OCI-LY1 (cell line): Measurements from ENCODE around the gene BTBD9.

ENCODE experiments used
- H2AFZ ChIP-seq: fragments of 200-600 bp; sonication (generic), shearing (Covaris generic); 2 replicates; pipeline ENCODE4 v1.6.0; 2014; ENCODE audit warnings: antibody characterized with exemption, mild to moderate bottlenecking, low read length
- H3F3A ChIP-seq: fragments of 200-600 bp; sonication (generic), shearing (Covaris generic); 2 replicates; pipeline ENCODE4 v1.6.0; 2014; ENCODE audit warnings: mild to moderate bottlenecking, antibody characterized with exemption, low read length, moderate library complexity; ENCODE audit not compliant: insufficient read depth
- H3K27ac ChIP-seq: fragments of 200-600 bp; sonication (generic); 2 replicates; pipeline ENCODE4 v1.5.1; 2014; ENCODE audit warnings: low read length, mixed run types, mild to moderate bottlenecking, low read depth; ENCODE audit not compliant: poor library complexity, severe bottlenecking
- H3K27me3 ChIP-seq: fragments of 200-600 bp; sonication (generic); 2 replicates; pipeline ENCODE4 v1.6.0; 2014; ENCODE audit warnings: antibody characterized with exemption, mild to moderate bottlenecking, low read length, moderate library complexity; ENCODE audit not compliant: insufficient read depth
- H3K36me3 ChIP-seq: fragments of 200-600 bp; sonication (generic); 2 replicates; pipeline ENCODE4 v1.6.1; 2014; ENCODE audit warnings: mild to moderate bottlenecking, antibody characterized with exemption, low read length, moderate library complexity, mixed read lengths; ENCODE audit not compliant: insufficient read depth
- H3K4me1 ChIP-seq: fragments of 200-600 bp; sonication (generic); 2 replicates; pipeline ENCODE4 v1.5.1; 2014; ENCODE audit warnings: mild to moderate bottlenecking, low read length, moderate library complexity; ENCODE audit not compliant: insufficient read depth, severe bottlenecking
- H3K4me2 ChIP-seq: fragments of 200-600 bp; sonication (generic), shearing (Covaris generic); 2 replicates; pipeline ENCODE4 v1.6.1; 2014; ENCODE audit warnings: low read length
- H3K4me3 ChIP-seq: fragments of 200-600 bp; sonication (generic); 2 replicates; pipeline ENCODE4 v1.5.1; 2014; ENCODE audit warnings: low read length, low read depth, mild to moderate bottlenecking, mixed read lengths; ENCODE audit not compliant: poor library complexity, severe bottlenecking
- H3K79me2 ChIP-seq: fragments of 200-600 bp; shearing (Covaris generic); 2 replicates; pipeline ENCODE4 v1.6.1; 2016; ENCODE audit warnings: mixed run types, low read length, mixed read lengths; ENCODE audit not compliant: insufficient read depth
- H3K9ac ChIP-seq: fragments of 200-600 bp; sonication (generic), shearing (Covaris generic); 2 replicates; pipeline ENCODE4 v1.6.1; 2014; ENCODE audit warnings: mild to moderate bottlenecking, low read length, mixed read lengths
- H3K9me2 ChIP-seq: fragments of 200-600 bp; sonication (generic), shearing (Covaris generic); 2 replicates; pipeline ENCODE4 v1.6.1; 2014; ENCODE audit warnings: low read depth, mild to moderate bottlenecking, low read length, mixed read lengths
- H3K9me3 ChIP-seq: fragments of 200-600 bp; shearing (Covaris generic); 2 replicates; pipeline ENCODE4 v1.6.1; 2014; ENCODE audit warnings: low read length, mixed read lengths
- H4K20me1 ChIP-seq: fragments of 200-600 bp; sonication (generic), shearing (Covaris generic); 2 replicates; pipeline ENCODE4 v1.6.0; 2016; ENCODE audit warnings: mild to moderate bottlenecking, low read length; ENCODE audit not compliant: insufficient read depth
- EZH2 ChIP-seq: fragments of 200-600 bp; sonication (generic), shearing (Covaris generic); IDR thresholded peaks from 2 replicates; pipeline ENCODE4 v1.8.0; 2017; ENCODE audit warnings: borderline replicate concordance, mixed run types, mild to moderate bottlenecking, antibody characterized with exemption, low read length, moderate library complexity, mixed read lengths
- TF ChIP-seq, protein P1 (sequence below): fragments of 200-600 bp; sonication (generic), shearing (Covaris generic); IDR thresholded peaks from 2 replicates; pipeline ENCODE4 v1.5.1; 2017; ENCODE audit warnings: mild to moderate bottlenecking, antibody characterized with exemption, low read length, moderate library complexity, mixed read lengths

Gene BTBD9

DNA sequence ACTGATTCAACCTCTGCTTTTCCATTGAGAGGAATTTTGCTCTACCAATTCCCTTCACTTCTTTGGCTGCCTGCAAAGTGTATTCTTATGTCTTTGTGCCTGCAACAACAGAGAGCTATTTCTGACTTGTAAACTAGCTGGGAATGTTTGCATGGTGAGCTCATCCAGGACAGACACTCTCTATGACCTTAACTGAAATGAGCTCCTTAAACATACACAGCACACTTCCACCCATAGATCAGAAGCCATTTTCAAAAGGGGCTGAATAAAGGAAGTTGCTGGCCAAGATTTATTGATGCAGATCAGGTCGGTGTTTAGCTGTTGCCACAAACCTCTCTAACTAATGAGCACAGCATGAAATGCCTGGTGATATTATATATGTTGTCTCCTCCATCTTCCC, 377.7 kb downstream of the BTBD9 start:
- H3K36me3 ChIP-seq, result no peaks in the 10 kb centered on the region
- H4K20me1 ChIP-seq, result no peaks in the 10 kb centered on the region
- TF ChIP-seq EZH2, result no peak
- TF ChIP-seq, protein P1, sequence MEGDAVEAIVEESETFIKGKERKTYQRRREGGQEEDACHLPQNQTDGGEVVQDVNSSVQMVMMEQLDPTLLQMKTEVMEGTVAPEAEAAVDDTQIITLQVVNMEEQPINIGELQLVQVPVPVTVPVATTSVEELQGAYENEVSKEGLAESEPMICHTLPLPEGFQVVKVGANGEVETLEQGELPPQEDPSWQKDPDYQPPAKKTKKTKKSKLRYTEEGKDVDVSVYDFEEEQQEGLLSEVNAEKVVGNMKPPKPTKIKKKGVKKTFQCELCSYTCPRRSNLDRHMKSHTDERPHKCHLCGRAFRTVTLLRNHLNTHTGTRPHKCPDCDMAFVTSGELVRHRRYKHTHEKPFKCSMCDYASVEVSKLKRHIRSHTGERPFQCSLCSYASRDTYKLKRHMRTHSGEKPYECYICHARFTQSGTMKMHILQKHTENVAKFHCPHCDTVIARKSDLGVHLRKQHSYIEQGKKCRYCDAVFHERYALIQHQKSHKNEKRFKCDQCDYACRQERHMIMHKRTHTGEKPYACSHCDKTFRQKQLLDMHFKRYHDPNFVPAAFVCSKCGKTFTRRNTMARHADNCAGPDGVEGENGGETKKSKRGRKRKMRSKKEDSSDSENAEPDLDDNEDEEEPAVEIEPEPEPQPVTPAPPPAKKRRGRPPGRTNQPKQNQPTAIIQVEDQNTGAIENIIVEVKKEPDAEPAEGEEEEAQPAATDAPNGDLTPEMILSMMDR, result no peak
- no peak overlapping the region for H3K9ac ChIP-seq
- H3K27me3 ChIP-seq, result no peaks in the 10 kb centered on the region; the same call in 1 of the 2 replicates
- no peak overlapping the region for H2AFZ ChIP-seq
- no peaks in the 10 kb centered on the region for H3K79me2 ChIP-seq
- no peak overlapping the region for H3K4me2 ChIP-seq
- no peak overlapping the region for H3K4me3 ChIP-seq
- no peaks in the 10 kb centered on the region for H3K4me1 ChIP-seq
- H3K27ac ChIP-seq, result no peak overlapping the region
- no peaks in the 10 kb centered on the region for H3F3A ChIP-seq
- H3K9me2 ChIP-seq, result no peaks in the 10 kb centered on the region
- H3K9me3 ChIP-seq, result no peaks in the 10 kb centered on the region

DNA sequence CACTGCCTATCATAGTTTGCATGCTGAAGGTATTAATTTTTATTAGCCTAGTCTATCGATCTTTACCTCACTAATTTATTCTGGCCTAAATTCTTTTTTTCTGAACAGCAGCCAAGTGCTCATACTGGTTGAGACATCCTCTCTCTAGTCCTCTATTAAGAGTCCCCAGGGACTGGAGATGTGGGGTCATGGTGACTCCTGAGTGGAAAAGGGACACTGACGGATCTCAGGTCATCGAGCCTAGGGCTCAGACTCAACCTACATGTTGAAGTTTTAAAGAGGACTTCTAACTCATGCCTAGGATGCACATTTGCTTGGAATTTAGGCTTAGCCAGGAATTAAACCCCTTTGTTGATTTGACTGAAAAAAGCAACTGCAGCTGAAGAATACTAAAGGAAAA, 378.1 kb downstream of the BTBD9 start:
- Histone ChIP-seq H3K27ac (no peak overlapping the region), H2AFZ (no peak overlapping the region)

DNA sequence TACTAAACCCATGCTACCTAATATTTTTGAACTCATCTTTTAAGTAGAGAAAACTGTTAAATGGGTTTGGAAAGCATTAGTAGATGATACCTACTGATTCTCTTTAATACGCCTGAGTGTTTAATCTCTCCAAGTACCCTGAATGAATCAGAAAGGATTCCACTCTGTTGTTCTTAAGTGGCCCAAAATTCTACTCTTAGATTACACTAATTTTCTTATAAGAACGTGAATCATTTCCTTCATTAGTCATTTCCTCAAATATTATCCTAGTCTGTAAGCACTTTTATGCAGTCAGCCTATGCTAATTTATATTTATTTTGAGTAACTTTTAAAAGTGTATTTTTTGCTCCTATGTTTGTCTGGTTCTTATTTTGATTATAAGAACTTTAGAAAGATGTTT, 380.0 kb downstream of the BTBD9 start:
- no peaks in the 10 kb centered on the region for H4K20me1 ChIP-seq
- TF ChIP-seq EZH2, result no peak
- TF ChIP-seq, protein P1, result no peak
- no peaks in the 10 kb centered on the region for H3K79me2 ChIP-seq
- no peak overlapping the region for H3K27ac ChIP-seq
- H3K4me2 ChIP-seq, result no peak overlapping the region
- no peak overlapping the region for H3K4me3 ChIP-seq
- no peaks in the 10 kb centered on the region for H3K4me1 ChIP-seq
- H3K9me2 ChIP-seq, result no peaks in the 10 kb centered on the region
- H3K36me3 ChIP-seq, result no peaks in the 10 kb centered on the region
- no peak overlapping the region for H2AFZ ChIP-seq
- no peaks in the 10 kb centered on the region; the same call in 1 of the 2 replicates for H3K27me3 ChIP-seq
- H3K9me3 ChIP-seq, result no peaks in the 10 kb centered on the region
- H3K9ac ChIP-seq, result no peak overlapping the region
- H3F3A ChIP-seq, result no peaks in the 10 kb centered on the region

More for the DNA sequence above, 378.1 kb downstream of the BTBD9 start:
- no peak overlapping the region for H3K4me2 ChIP-seq
- no peaks in the 10 kb centered on the region for H3K9me2 ChIP-seq
- H3K9ac ChIP-seq, result no peak overlapping the region
- no peaks in the 10 kb centered on the region for H3K9me3 ChIP-seq
- H4K20me1 ChIP-seq, result no peaks in the 10 kb centered on the region
- no peaks in the 10 kb centered on the region; the same call in 1 of the 2 replicates for H3K27me3 ChIP-seq
- H3K36me3 ChIP-seq, result no peaks in the 10 kb centered on the region
- no peaks in the 10 kb centered on the region for H3K4me1 ChIP-seq
- no peaks in the 10 kb centered on the region for H3F3A ChIP-seq
- no peak overlapping the region for H3K4me3 ChIP-seq
- TF ChIP-seq, protein P1, result no peak
- TF ChIP-seq EZH2, result no peak
- no peaks in the 10 kb centered on the region for H3K79me2 ChIP-seq
